Activated CD4-positive, alpha-beta T cell treated with anti-CD3 and anti-CD28 coated beads, Interleukin-2, Interleukin-4, amounts not matched to agents 100 ng/mL and 50 ng/mL, durations not matched to agents 16 hours and 8 hours (primary cell): ENCODE results near the gene WNT7B.

Experiments used
- DNase-seq: peaks from one replicate; pipeline ENCODE4 v3.0.0-alpha.2; 2020; ENCODE audit warnings: low spot score

The WNT7B gene

DNA sequence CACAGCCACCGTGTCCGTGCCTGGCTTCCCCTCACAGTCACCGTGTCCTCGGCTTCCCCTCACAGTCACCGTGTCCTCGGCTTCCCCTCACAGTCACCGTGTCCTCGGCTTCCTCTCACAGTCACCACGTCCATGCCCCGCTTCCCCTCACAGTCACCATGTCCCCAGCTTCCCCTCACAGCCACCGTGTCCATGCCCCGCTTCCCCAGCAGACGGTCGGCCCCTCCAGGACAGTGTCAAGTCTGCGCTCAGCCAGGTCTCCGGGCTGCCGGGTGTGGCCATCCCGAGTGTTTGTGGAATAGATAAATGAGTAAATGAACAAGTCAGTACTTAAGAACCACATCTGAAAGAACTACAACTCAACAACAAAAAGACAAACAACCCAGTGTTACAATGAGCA lies 23.8 kb downstream of the WNT7B start:
- no peak for DNase-seq

- no peak for DNase-seq
These were observed 24.4 kb downstream of the WNT7B start for GRCh38 chr22:45952553-45952952.

- no peak for DNase-seq
These were observed 24.8 kb downstream of the WNT7B start for GRCh38 chr22:45952151-45952550.

GRCh38 chr22:45949891-45950290 lies 27.1 kb downstream of the WNT7B start:
- DNase-seq, result no peak

GRCh38 chr22:45949258-45949870 lies 27.6 kb downstream of the WNT7B start:
- no peak for DNase-seq

- no peak for DNase-seq
These were observed 28.8 kb downstream of the WNT7B start for GRCh38 chr22:45948081-45948648.

DNA sequence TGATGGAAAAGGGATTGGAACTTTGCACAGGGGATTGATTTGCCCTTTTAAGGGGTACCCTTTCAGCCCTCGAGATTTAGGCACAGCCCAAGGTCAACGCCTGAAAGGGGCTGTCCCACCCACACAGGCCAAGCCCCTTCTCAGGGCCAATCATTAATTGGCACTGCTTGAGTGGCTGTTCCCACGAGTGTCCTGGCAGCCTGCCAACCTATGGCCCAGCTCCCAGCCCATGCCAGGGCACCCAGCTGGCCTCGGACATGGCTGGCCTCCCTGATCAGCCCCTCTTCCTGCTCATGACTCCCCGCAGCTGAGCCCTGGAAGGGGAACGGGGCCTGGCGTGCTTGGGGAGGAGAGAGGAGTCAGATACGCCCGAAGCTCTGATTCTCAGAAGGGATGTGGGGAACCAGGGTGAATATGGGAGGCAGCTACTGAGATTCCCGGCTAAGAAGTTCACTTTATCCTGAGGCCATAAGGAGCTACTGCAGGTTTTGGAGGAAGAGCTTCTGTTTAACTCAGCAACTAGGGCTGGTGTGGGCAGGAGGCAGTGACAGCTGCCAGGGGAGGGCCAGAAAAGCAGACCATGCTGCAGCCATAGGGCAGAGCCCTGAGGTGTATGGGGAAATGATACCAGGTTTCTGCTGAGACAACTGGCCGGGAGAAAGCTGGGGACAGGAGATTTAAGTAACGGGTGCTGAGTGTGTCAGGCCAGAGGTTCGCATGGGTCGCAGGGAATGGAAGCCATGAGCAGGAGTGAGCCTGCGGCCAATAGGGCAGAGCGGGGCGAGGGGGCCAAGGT lies 30.0 kb downstream of the WNT7B start:
- DNase-seq, result no peak

DNA sequence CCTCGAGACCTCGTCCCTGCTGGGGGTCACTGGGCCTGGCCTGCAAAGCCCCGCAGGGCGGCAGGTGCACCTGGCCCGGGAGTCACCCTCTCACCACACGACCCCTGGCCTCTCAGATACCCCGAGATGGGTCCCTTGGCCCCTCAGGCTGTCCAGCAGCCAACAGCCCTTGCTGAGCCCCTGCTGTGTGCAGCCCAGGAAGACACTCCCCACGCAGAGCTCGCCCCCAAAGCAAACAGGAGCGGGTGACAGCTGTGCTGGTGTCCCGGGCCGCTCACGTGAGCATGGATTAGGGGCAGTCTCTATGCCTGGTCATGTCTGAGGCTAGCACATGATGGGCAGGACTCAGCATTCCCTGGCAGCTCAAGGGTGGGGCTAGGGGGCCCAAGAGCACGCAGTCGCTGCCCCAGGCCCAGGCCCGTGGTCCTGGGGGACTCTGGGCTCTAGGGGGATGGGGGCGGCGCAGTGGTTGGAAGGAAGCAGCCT lies 31.3 kb downstream of the WNT7B start:
- DNase-seq, result no peak

- no peak for DNase-seq
These were observed 34.0 kb downstream of the WNT7B start for GRCh38 chr22:45942787-45943493.

DNA sequence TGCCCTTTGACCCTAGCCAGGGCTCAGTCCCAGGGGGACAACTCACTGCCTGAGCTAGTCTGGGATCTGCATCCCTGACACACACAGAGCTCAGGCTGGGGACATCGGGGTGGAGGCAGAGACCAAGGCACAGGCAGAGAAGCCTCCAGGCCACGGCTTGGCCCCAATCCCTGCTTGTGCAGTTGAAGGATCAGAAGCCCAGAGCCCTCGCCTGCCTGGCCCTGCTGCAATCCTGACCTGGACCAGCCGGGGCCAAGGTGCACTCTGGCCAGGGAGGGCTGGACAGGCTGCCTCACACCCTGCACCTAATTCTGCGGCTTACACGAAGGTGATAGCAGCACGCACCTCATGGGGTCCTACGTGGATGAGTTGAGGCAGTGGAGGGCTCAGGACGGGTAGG lies 34.6 kb downstream of the WNT7B start:
- no peak for DNase-seq

- DNase-seq, result no peak
These were observed 38.0 kb downstream of the WNT7B start for GRCh38 chr22:45938913-45939312.

DNA sequence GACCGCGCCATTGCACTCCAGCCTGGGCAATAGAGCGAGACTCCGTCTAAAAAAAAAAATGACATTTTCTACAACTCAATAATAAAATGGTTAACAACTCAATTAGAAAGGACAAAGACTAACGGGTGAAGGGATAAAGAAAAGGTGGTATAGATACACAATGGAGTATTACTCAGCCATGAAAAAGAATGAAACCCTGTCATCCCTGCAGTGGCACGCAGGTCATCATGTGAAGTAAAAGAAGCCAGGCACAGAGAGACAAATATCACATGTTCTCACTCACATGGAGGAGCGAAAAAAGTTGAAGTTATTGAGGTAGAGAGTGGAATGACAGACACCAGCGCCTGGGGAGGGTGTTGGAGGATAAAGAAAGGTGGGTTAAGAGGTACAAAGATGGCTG lies 39.0 kb downstream of the WNT7B start:
- DNase-seq, result no peak

DNA sequence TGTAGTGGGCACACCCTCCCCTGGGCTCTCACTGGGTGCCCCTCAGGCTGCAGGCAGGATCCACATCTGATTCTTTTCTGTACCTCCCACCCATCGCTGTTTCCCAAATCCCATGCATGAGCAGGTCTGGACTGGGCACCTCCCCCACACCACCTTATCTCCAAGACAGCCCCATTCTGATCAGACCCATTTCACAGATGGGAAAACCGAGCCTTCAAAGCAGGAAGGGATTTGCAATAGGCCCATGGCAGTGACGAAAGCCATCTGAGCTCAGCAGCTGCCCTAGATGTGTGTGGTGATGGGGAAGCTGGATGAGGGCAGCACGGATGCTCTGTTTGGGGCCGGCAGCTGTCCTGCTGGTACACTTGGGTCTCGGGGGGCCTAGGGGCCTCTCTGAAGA lies 41.4 kb downstream of the WNT7B start:
- no peak for DNase-seq

DNA sequence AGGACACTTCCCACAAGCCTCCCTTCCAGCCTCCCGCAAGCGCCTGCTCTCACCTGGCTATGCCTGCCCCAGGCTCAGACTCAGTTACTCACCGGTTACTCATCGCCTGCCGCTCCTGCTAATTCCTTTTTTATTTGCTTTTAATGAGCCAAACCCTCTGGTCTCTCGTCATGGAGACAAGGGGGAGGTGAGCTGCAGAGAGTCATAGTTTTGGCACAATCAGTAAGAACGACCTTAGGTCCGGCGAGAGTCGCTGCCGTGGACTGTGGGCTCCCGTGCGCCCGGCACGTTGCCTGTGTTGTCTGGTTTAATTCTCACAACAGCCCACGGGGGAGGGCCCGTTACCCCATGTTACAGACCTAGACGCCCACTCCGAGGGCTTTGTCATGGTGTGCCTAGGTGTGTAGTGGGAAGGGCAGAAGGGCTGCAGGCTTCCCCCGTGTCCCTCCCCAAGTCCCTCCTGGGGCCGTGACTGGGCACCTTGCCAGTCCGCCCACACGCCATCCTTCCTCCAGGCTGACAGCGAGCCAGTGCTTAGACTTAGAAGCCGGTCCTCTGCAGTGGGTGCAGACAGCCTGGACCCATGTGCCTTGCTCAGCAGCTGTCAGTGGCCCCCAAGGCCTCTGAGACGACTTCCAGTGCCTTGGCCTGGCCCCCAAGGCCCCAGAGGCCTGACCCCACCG lies 42.2 kb downstream of the WNT7B start:
- no peak for DNase-seq

DNA sequence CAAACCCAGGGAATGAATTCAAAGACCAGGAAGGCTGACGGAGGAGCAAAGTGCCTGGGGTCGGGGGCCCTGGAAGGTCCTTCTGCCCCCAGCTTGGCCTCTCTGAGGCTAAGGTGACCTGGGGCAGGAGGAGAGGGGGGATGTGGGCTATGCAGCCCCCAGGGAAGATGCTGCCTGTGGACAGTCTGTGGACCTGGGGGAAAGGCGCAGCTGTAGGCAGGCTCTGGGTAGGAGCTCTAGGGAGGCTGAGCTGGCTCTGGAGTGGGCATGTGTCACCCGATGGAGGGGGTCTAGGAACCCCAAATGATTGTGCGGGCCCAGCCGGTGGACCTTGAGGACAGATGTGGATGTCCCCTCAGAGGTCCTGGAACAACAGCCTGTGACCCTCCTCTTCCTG lies 42.8 kb downstream of the WNT7B start:
- no peak for DNase-seq

GRCh38 chr22:45933506-45934167 lies 43.3 kb downstream of the WNT7B start:
- no peak for DNase-seq

- no peak for DNase-seq
These were observed 44.9 kb downstream of the WNT7B start for GRCh38 chr22:45932071-45932470.

DNA sequence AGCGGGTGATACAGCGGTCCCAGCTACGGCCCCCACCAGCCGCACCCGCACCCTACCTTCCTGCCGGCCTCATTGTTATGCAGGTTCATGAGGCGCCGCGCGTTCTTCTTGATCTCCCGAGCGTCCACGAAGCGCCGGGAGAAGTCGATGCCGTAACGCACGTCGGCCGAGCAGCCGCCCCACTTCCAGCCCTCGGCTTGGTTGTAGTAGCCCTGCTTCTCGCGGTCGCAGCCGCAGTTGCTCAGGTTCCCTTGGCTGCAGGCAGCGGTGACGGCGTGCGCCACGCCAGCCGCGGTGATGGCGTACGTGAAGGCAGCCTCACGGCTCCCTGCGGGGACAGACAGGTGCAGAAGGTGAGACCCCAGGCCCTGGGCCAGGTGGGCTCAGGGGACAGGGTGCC lies 45.9 kb downstream of the WNT7B start:
- DNase-seq, result no peak

- no peak for DNase-seq
These were observed 46.6 kb downstream of the WNT7B start for GRCh38 chr22:45930324-45930723.

- no peak for DNase-seq
These were observed 47.3 kb downstream of the WNT7B start for GRCh38 chr22:45929649-45930048.

GRCh38 chr22:45928726-45929368 lies 48.1 kb downstream of the WNT7B start:
- no peak for DNase-seq
